HCT116 (cell line): Measurements from ENCODE around the gene ZRANB1.

ENCODE experiments used
- CEBPB ChIP-seq: IDR thresholded peaks from 2 replicates; pipeline ENCODE4 v1.6.1; 2012; ENCODE audit warnings: low read depth
- EZH2 ChIP-seq: fragments of 200-600 bp; sonication (generic); IDR thresholded peaks from 2 replicates; pipeline ENCODE4 v1.6.1; 2017; ENCODE audit warnings: antibody characterized with exemption, mixed run types
- JUND ChIP-seq: IDR thresholded peaks from 2 replicates; pipeline ENCODE4 v1.6.1; 2012
- POLR2A ChIP-seq: IDR thresholded peaks from 2 replicates; pipeline ENCODE4 v1.7.0; 2011; ENCODE audit warnings: borderline replicate concordance; ENCODE audit not compliant: insufficient read depth, insufficient read length; ENCODE audit errors: extremely low read depth
- POLR2AphosphoS5 ChIP-seq: IDR thresholded peaks from 2 replicates; pipeline ENCODE4 v1.6.1; 2011; ENCODE audit warnings: mild to moderate bottlenecking, low read depth, low read length, moderate library complexity
- SP1 ChIP-seq: IDR thresholded peaks from 2 replicates; pipeline ENCODE4 v1.6.1; 2012; ENCODE audit warnings: low read depth
- TCF7L2 ChIP-seq: IDR thresholded peaks from 2 replicates; pipeline ENCODE4 v1.7.0; 2011; ENCODE audit warnings: borderline replicate concordance, inconsistent platforms; ENCODE audit not compliant: insufficient read depth, insufficient read length; ENCODE audit errors: extremely low read depth
- YY1 ChIP-seq: IDR thresholded peaks from 2 replicates; pipeline ENCODE4 v1.6.1; 2011; ENCODE audit warnings: low read length, low read depth, moderate library complexity, mild to moderate bottlenecking; ENCODE audit not compliant: insufficient replicate concordance; ENCODE audit errors: extremely low read depth
- TF ChIP-seq, protein P1 (sequence below), 3 experiments: fragments of 200-600 bp in 1 of 3; sonication (generic) in 1 of 3; IDR thresholded peaks in 2 of 3; conservative IDR thresholded peaks in 1 of 3; 2 replicates each; pipeline ENCODE4 v1.5.1; 2012 to 2017; ENCODE audit warnings: low read depth in 2 of 3, low read length in 2 of 3, antibody characterized with exemption in 1 of 3, borderline replicate concordance in 1 of 3, control low read depth in 1 of 3, mild to moderate bottlenecking in 1 of 3, mixed read lengths in 1 of 3, mixed run types in 1 of 3, moderate library complexity in 1 of 3; ENCODE audit not compliant: insufficient read depth in 1 of 3
- TF ChIP-seq, protein P2 (sequence below): IDR thresholded peaks from 2 replicates; pipeline ENCODE4 v1.6.1; 2012
- TF ChIP-seq, protein P3 (sequence below): IDR thresholded peaks from 2 replicates; pipeline ENCODE4 v1.6.1; 2011; ENCODE audit warnings: mild to moderate bottlenecking, low read length, moderate library complexity; ENCODE audit not compliant: insufficient replicate concordance; ENCODE audit errors: extremely low read depth
- TF ChIP-seq, protein P4 (sequence below): IDR thresholded peaks from 2 replicates; pipeline ENCODE4 v1.6.1; 2012
- TF ChIP-seq, protein P5 (sequence below): IDR thresholded peaks from 2 replicates; pipeline ENCODE4 v1.6.1; 2012; ENCODE audit warnings: low read depth

DNA sequence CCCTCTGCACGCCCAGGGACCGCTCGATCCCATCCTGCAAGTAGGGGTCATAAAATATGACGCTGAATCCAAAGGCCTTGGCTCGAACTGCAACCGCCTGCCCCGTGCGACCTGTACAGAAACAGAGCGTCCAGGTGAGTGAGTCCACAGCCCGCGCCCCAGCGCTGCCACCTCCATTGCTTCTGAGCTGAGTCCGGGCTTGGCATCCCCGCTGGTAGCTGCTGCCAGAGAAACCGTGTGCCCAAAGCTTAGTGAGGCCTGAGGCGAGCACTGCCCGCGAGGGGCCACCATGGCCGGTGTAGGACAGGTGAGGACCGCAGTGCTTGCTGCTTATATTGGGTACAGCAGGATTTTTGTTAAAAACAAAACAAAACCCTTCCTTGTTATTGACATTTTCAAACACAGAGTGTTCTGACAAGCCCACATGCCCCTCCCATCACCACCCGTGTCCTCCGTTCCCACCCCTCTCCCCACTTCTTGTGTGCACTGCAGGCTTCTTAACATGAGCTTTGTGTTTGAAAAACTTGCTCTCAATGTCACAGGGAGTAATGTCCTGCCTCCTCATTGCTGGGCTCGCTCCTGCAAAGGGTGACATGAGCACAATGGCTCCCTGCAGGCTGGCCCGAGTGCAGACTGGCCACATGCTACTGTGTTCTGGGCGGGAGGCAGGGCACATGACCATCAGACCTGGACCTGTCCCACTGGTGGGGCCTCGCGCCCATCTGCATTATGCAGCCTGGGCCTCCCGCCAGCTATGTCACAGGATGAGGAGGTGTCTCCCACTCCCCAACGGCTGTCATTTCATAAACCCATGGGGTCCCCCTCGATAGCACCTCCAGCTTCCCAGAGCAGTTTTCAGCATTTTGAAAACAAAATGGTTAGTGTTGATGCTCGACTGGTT is 52.9 kb downstream of the ZRANB1 start:
- TF ChIP-seq CEBPB, result no peak
- TF ChIP-seq, protein P1, sequence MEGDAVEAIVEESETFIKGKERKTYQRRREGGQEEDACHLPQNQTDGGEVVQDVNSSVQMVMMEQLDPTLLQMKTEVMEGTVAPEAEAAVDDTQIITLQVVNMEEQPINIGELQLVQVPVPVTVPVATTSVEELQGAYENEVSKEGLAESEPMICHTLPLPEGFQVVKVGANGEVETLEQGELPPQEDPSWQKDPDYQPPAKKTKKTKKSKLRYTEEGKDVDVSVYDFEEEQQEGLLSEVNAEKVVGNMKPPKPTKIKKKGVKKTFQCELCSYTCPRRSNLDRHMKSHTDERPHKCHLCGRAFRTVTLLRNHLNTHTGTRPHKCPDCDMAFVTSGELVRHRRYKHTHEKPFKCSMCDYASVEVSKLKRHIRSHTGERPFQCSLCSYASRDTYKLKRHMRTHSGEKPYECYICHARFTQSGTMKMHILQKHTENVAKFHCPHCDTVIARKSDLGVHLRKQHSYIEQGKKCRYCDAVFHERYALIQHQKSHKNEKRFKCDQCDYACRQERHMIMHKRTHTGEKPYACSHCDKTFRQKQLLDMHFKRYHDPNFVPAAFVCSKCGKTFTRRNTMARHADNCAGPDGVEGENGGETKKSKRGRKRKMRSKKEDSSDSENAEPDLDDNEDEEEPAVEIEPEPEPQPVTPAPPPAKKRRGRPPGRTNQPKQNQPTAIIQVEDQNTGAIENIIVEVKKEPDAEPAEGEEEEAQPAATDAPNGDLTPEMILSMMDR (IDR thresholded peaks at IDR 0.05 in 2 of 3, conservative IDR thresholded peaks at IDR 0.05 in 1 of 3; ENCODE audit: borderline replicate concordance in 1 of 3, insufficient read depth in 1 of 3, low read depth in 2 of 3, low read length in 2 of 3), result no peak
- TF ChIP-seq EZH2, result no peak
- TF ChIP-seq POLR2AphosphoS5, result peak; percentile 32; the same call in 1 of the 2 replicates
- TF ChIP-seq, protein P2, sequence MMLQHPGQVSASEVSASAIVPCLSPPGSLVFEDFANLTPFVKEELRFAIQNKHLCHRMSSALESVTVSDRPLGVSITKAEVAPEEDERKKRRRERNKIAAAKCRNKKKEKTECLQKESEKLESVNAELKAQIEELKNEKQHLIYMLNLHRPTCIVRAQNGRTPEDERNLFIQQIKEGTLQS, result no peak
- no peak for TF ChIP-seq POLR2A
- TF ChIP-seq SP1, result no peak
- no peak for TF ChIP-seq YY1
- TF ChIP-seq TCF7L2, result no peak
- TF ChIP-seq, protein P3, sequence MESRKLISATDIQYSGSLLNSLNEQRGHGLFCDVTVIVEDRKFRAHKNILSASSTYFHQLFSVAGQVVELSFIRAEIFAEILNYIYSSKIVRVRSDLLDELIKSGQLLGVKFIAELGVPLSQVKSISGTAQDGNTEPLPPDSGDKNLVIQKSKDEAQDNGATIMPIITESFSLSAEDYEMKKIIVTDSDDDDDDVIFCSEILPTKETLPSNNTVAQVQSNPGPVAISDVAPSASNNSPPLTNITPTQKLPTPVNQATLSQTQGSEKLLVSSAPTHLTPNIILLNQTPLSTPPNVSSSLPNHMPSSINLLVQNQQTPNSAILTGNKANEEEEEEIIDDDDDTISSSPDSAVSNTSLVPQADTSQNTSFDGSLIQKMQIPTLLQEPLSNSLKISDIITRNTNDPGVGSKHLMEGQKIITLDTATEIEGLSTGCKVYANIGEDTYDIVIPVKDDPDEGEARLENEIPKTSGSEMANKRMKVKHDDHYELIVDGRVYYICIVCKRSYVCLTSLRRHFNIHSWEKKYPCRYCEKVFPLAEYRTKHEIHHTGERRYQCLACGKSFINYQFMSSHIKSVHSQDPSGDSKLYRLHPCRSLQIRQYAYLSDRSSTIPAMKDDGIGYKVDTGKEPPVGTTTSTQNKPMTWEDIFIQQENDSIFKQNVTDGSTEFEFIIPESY, result no peak
- TF ChIP-seq, protein P4, sequence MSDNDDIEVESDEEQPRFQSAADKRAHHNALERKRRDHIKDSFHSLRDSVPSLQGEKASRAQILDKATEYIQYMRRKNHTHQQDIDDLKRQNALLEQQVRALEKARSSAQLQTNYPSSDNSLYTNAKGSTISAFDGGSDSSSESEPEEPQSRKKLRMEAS, result no peak
- TF ChIP-seq, protein P5, sequence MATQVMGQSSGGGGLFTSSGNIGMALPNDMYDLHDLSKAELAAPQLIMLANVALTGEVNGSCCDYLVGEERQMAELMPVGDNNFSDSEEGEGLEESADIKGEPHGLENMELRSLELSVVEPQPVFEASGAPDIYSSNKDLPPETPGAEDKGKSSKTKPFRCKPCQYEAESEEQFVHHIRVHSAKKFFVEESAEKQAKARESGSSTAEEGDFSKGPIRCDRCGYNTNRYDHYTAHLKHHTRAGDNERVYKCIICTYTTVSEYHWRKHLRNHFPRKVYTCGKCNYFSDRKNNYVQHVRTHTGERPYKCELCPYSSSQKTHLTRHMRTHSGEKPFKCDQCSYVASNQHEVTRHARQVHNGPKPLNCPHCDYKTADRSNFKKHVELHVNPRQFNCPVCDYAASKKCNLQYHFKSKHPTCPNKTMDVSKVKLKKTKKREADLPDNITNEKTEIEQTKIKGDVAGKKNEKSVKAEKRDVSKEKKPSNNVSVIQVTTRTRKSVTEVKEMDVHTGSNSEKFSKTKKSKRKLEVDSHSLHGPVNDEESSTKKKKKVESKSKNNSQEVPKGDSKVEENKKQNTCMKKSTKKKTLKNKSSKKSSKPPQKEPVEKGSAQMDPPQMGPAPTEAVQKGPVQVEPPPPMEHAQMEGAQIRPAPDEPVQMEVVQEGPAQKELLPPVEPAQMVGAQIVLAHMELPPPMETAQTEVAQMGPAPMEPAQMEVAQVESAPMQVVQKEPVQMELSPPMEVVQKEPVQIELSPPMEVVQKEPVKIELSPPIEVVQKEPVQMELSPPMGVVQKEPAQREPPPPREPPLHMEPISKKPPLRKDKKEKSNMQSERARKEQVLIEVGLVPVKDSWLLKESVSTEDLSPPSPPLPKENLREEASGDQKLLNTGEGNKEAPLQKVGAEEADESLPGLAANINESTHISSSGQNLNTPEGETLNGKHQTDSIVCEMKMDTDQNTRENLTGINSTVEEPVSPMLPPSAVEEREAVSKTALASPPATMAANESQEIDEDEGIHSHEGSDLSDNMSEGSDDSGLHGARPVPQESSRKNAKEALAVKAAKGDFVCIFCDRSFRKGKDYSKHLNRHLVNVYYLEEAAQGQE, result no peak
- TF ChIP-seq JUND, result no peak
